ENCODE results near the gene EVI2A. TPM values are rescaled to one million over a fixed set of nuclear protein-coding genes. Genes with fewer than 3 reads are reported as not detected.

EVI2A gene
- total and polyA plus RNA-seq, 10 of the 15 experiments (the other 5 are each of a cell fraction or from before 2014, with no cell fraction given) = 4.6 to 78.3 (median 25.7) TPM

DNA sequence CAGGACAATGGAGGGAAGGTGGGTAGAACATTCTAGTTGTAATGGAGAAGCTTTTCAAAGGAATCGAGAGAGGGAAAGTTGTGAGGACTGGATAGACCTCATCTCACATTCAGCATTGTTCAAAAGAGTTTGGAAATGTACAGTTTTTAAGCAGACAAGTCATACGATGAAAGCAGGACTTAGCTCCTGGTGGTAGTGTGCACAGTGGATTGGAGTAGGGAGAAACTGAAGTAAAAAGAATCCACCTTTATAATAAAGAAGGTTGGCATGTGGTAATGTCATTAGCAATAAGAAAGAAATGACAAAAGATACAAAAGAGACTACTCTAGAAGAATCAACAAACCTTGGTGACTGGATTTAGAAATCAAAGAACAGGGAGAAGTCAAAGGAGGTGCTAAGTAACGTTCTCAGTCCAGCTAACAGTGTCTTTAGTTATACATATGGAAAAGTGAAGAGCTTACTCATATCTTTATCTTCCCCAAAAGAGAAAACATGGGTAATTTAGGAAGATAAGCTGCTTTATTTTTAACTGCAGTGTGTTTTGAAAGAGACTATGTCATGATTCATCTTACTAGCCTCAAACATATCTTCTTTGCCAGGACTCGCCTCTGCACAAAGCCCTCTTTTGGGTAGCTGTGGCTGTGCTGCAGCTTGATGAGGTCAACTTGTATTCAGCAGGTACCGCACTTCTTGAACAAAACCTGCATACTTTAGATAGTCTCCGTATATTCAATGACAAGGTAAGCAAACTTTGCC is 18.7 kb upstream of the EVI2A start:
- intact Hi-C loops (cut with micrococcal nuclease; ENCODE audit: unreplicated experiment) = no loop called here
- no peak for DNase-seq (ENCODE audit: low read depth, low spot score)
- no peak for ATAC-seq
- WGBS (ENCODE audit: insufficient coverage, insufficient replicate concordance, low lambda C conversion rate, missing lambda C conversion rate) = 95% methylated on average over 6 of the region's 6 CpGs
- RAD21 ChIA-PET (ENCODE audit: unreplicated experiment) = interaction anchor here (1.2 to 1.3 kb wide), 2 partner anchors 33 to 89 kb away, joined by 3 to 4 read pairs; no protein-coding TSS in a partner anchor
- in situ Hi-C loops (cut with MboI) = no loop called here
- peak; percentile 31 for FAIRE-seq
- Histone ChIP-seq H3K27ac (ENCODE audit: control insufficient read depth, insufficient read depth) (no peak overlapping the region), H2AFZ (ENCODE audit: control insufficient read depth, low read depth, low read length) (no peak overlapping the region), H3K9me3 (replicated peaks; ENCODE audit: control insufficient read depth, insufficient read depth, low read length) (no peaks in the 10 kb centered on the region), H3K79me2 (ENCODE audit: control insufficient read depth, insufficient read depth, low read length) (no peaks in the 10 kb centered on the region), H3K4me3 (no peak overlapping the region), H3K4me1 (ENCODE audit: control insufficient read depth, insufficient read depth, low read length) (no peaks in the 10 kb centered on the region), H3K27me3 (replicated peaks in 1 of 2; ENCODE audit: control insufficient read depth in 2 of 2, insufficient read depth in 2 of 2, low read length in 1 of 2) (no peaks in the 10 kb centered on the region), H3K4me2 (ENCODE audit: control insufficient read depth, insufficient read depth) (no peak overlapping the region), H3K9ac (ENCODE audit: control insufficient read depth, insufficient read depth, low read length) (no peak overlapping the region), H3K36me3 (ENCODE audit: control insufficient read depth in 2 of 2, insufficient read depth in 2 of 2, low read length in 1 of 2) (peaks cover 0 to 9% of the 10 kb centered on the region in 2 experiments; a peak in 3 of 4 replicates), H4K20me1 (ENCODE audit: control insufficient read depth, insufficient read depth) (no peaks in the 10 kb centered on the region)
- SMC1A ChIA-PET (ENCODE audit: uncharacterized antibody, unreplicated experiment) = interaction anchor here (0.6 to 1.5 kb wide), 11 partner anchors 10 to 490 kb away, joined by 3 to 5 read pairs (median 4); no protein-coding TSS in a partner anchor
- POLR2A ChIA-PET = interaction anchor here (0.6 to 1.2 kb wide), 5 partner anchors 28 to 443 kb away, joined by 3 to 5 read pairs (median 3); no protein-coding TSS in a partner anchor
- CTCF ChIA-PET = interaction anchor here (1.1 kb wide), 1 partner anchor 32 kb away, joined by 4 read pairs; no protein-coding TSS in a partner anchor
- no TSS peak for BruUV-seq (replicated peaks)
- TF ChIP-seq, protein P1, sequence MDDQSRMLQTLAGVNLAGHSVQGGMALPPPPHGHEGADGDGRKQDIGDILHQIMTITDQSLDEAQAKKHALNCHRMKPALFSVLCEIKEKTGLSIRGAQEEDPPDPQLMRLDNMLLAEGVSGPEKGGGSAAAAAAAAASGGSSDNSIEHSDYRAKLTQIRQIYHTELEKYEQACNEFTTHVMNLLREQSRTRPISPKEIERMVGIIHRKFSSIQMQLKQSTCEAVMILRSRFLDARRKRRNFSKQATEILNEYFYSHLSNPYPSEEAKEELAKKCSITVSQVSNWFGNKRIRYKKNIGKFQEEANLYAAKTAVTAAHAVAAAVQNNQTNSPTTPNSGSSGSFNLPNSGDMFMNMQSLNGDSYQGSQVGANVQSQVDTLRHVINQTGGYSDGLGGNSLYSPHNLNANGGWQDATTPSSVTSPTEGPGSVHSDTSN (IDR thresholded peaks at IDR 0.05; ENCODE audit: insufficient replicate concordance, low read depth, low read length) = no peak
- TF ChIP-seq, protein P2, sequence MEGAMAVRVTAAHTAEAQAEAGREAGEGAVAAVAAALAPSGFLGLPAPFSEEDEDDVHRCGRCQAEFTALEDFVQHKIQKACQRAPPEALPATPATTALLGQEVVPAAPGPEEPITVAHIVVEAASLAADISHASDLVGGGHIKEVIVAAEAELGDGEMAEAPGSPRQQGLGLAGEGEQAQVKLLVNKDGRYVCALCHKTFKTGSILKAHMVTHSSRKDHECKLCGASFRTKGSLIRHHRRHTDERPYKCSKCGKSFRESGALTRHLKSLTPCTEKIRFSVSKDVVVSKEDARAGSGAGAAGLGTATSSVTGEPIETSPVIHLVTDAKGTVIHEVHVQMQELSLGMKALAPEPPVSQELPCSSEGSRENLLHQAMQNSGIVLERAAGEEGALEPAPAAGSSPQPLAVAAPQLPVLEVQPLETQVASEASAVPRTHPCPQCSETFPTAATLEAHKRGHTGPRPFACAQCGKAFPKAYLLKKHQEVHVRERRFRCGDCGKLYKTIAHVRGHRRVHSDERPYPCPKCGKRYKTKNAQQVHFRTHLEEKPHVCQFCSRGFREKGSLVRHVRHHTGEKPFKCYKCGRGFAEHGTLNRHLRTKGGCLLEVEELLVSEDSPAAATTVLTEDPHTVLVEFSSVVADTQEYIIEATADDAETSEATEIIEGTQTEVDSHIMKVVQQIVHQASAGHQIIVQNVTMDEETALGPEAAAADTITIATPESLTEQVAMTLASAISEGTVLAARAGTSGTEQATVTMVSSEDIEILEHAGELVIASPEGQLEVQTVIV (IDR thresholded peaks at IDR 0.05; ENCODE audit: borderline replicate concordance, partially characterized antibody) = no peak
- TF ChIP-seq PAX8 (IDR thresholded peaks at IDR 0.05) = no peak
- no peak for TF ChIP-seq PAX5 (IDR thresholded peaks at IDR 0.05; ENCODE audit: borderline replicate concordance, low read depth, low read length)
- no peak for TF ChIP-seq SP1 (IDR thresholded peaks at IDR 0.05; ENCODE audit: low read depth, low read length)
- no peak for TF ChIP-seq BRCA1 (IDR thresholded peaks at IDR 0.05; ENCODE audit: low read depth, low read length)
- TF ChIP-seq, protein P3, sequence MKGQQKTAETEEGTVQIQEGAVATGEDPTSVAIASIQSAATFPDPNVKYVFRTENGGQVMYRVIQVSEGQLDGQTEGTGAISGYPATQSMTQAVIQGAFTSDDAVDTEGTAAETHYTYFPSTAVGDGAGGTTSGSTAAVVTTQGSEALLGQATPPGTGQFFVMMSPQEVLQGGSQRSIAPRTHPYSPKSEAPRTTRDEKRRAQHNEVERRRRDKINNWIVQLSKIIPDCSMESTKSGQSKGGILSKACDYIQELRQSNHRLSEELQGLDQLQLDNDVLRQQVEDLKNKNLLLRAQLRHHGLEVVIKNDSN (IDR thresholded peaks at IDR 0.05; ENCODE audit: borderline replicate concordance, extremely low read length, insufficient read depth, low read depth, low read length) = no peak
- TF ChIP-seq, protein P4, sequence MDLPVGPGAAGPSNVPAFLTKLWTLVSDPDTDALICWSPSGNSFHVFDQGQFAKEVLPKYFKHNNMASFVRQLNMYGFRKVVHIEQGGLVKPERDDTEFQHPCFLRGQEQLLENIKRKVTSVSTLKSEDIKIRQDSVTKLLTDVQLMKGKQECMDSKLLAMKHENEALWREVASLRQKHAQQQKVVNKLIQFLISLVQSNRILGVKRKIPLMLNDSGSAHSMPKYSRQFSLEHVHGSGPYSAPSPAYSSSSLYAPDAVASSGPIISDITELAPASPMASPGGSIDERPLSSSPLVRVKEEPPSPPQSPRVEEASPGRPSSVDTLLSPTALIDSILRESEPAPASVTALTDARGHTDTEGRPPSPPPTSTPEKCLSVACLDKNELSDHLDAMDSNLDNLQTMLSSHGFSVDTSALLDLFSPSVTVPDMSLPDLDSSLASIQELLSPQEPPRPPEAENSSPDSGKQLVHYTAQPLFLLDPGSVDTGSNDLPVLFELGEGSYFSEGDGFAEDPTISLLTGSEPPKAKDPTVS (IDR thresholded peaks at IDR 0.05; ENCODE audit: low read depth, low read length) = no peak
- no peak for TF ChIP-seq BACH1 (IDR thresholded peaks at IDR 0.05; ENCODE audit: borderline replicate concordance)
- TF ChIP-seq, protein P5, sequence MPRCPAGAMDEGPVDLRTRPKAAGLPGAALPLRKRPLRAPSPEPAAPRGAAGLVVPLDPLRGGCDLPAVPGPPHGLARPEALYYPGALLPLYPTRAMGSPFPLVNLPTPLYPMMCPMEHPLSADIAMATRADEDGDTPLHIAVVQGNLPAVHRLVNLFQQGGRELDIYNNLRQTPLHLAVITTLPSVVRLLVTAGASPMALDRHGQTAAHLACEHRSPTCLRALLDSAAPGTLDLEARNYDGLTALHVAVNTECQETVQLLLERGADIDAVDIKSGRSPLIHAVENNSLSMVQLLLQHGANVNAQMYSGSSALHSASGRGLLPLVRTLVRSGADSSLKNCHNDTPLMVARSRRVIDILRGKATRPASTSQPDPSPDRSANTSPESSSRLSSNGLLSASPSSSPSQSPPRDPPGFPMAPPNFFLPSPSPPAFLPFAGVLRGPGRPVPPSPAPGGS (IDR thresholded peaks at IDR 0.05; ENCODE audit: borderline replicate concordance, insufficient read depth, low read depth, low read length, poor library complexity, severe bottlenecking) = no peak
- TF ChIP-seq KAT2A (conservative IDR thresholded peaks at IDR 0.05; ENCODE audit: control insufficient read depth, low read depth, low read length) = no peak

All from GM12878 (cell line).